Nephron (organoid): ENCODE results near the gene LRBA.

Experiments used
- H3K27ac Mint-ChIP-seq, 3 experiments: 2 replicates each; pipeline ENCODE4 v1.8.0; 2020; ENCODE audit warnings: mixed read lengths in 3 of 3, mild to moderate bottlenecking in 2 of 3, moderate library complexity in 1 of 3
- H3K27me3 Mint-ChIP-seq: 2 replicates; pipeline ENCODE4 v1.8.0; 2021; ENCODE audit warnings: low read depth, mild to moderate bottlenecking, moderate library complexity, mixed read lengths
- H3K36me3 Mint-ChIP-seq: 2 replicates; pipeline ENCODE4 v1.8.0; 2020; ENCODE audit warnings: low read depth, mixed read lengths
- H3K4me1 Mint-ChIP-seq: 2 replicates; pipeline ENCODE4 v1.8.0; 2020; ENCODE audit warnings: mixed read lengths
- H3K4me3 Mint-ChIP-seq, 3 experiments: 2 replicates each; pipeline ENCODE4 v1.8.0; 2020; ENCODE audit warnings: mild to moderate bottlenecking in 3 of 3, mixed read lengths in 3 of 3, moderate library complexity in 2 of 3
- H3K9me3 Mint-ChIP-seq: 2 replicates; pipeline ENCODE4 v1.8.0; 2020; ENCODE audit warnings: mixed read lengths
- CTCF ChIP-seq, 3 experiments: fragments of 200-600 bp; sonication (generic); IDR thresholded peaks; one replicate each; pipeline ENCODE4 v1.5.0; 2021; ENCODE audit warnings: antibody characterized with exemption in 3 of 3; ENCODE audit not compliant: unreplicated experiment in 3 of 3

LRBA gene

GRCh38 chr4:150261571-150261970, 753.5 kb downstream of the LRBA start:
- no peaks in the 10 kb centered on the region for H3K9me3 Mint-ChIP-seq
- H3K36me3 Mint-ChIP-seq = peaks cover 42% of the 10 kb centered on the region
- peaks cover 19% of the 10 kb centered on the region for H3K4me1 Mint-ChIP-seq
- H3K27ac Mint-ChIP-seq = no peak overlapping the region
- TF ChIP-seq CTCF (IDR thresholded peaks at IDR 0.05; ENCODE audit: unreplicated experiment in 3 of 3) = no peak
- H3K4me3 Mint-ChIP-seq = no peak overlapping the region
- peaks cover 10% of the 10 kb centered on the region for H3K27me3 Mint-ChIP-seq

- Mint-ChIP-seq H3K27ac (peak overlapping the region in 2 of 3 experiments; percentile 40 to 44), H3K36me3 (peaks cover 40% of the 10 kb centered on the region), H3K9me3 (no peaks in the 10 kb centered on the region), H3K4me3 (no peak overlapping the region), H3K4me1 (peaks cover 22% of the 10 kb centered on the region), H3K27me3 (peaks cover 13% of the 10 kb centered on the region)
- no peak for TF ChIP-seq CTCF (IDR thresholded peaks at IDR 0.05; ENCODE audit: unreplicated experiment in 3 of 3)
These were observed 755.1 kb downstream of the LRBA start for GRCh38 chr4:150259861-150260567.

- no peak overlapping the region for H3K4me3 Mint-ChIP-seq
- H3K36me3 Mint-ChIP-seq = peaks cover 41% of the 10 kb centered on the region
- peaks cover 22% of the 10 kb centered on the region for H3K4me1 Mint-ChIP-seq
- TF ChIP-seq CTCF (IDR thresholded peaks at IDR 0.05; ENCODE audit: unreplicated experiment in 3 of 3) = no peak
- H3K27me3 Mint-ChIP-seq = peaks cover 13% of the 10 kb centered on the region
- no peaks in the 10 kb centered on the region for H3K9me3 Mint-ChIP-seq
- no peak overlapping the region for H3K27ac Mint-ChIP-seq
These were observed 756.5 kb downstream of the LRBA start for GRCh38 chr4:150258569-150258968.

- no peak for TF ChIP-seq CTCF (IDR thresholded peaks at IDR 0.05; ENCODE audit: unreplicated experiment in 3 of 3)
- peak overlapping the region in 1 of 3 experiments; percentile 36 for H3K27ac Mint-ChIP-seq
These were observed 758.0 kb downstream of the LRBA start for GRCh38 chr4:150256841-150257730.

GRCh38 chr4:150256225-150256620, 758.9 kb downstream of the LRBA start:
- Mint-ChIP-seq H3K4me3 (no peak overlapping the region), H3K27ac (peak overlapping the region in 1 of 3 experiments; percentile 36), H3K9me3 (no peaks in the 10 kb centered on the region), H3K27me3 (peaks cover 13% of the 10 kb centered on the region), H3K36me3 (peaks cover 38% of the 10 kb centered on the region), H3K4me1 (peaks cover 28% of the 10 kb centered on the region)
- no peak for TF ChIP-seq CTCF (IDR thresholded peaks at IDR 0.05; ENCODE audit: unreplicated experiment in 3 of 3)

More at GRCh38 chr4:150256841-150257730, 758.0 kb downstream of the LRBA start:
- no peaks in the 10 kb centered on the region for H3K9me3 Mint-ChIP-seq
- no peak overlapping the region for H3K4me3 Mint-ChIP-seq
- H3K4me1 Mint-ChIP-seq = peaks cover 25% of the 10 kb centered on the region
- H3K27me3 Mint-ChIP-seq = peaks cover 13% of the 10 kb centered on the region
- H3K36me3 Mint-ChIP-seq = peaks cover 36% of the 10 kb centered on the region
